ENCODE measurements around the gene HELZ.
"Not testable (repeated sequence)": the region's sequence is repeated elsewhere in the genome, so short reads cannot be mapped to it uniquely, and the experiment has no call there.

HELZ gene

GRCh38 chr17:67266496-67266895, 21.5 kb upstream of the HELZ start:
- DNase-seq: no peak

GRCh38 chr17:67265436-67266019, 20.5 kb upstream of the HELZ start:
- DNase-seq: no peak

- no peak for DNase-seq
Measured at GRCh38 chr17:67262435-67263117, 17.6 kb upstream of the HELZ start.

GRCh38 chr17:67260170-67260987, 15.4 kb upstream of the HELZ start:
- no peak for DNase-seq

GRCh38 chr17:67258821-67259468, 13.9 kb upstream of the HELZ start:
- no peak for DNase-seq

GRCh38 chr17:67256075-67256732, 11.2 kb upstream of the HELZ start:
- DNase-seq: no peak

- no peak for DNase-seq
Measured at GRCh38 chr17:67253384-67253783, 8.4 kb upstream of the HELZ start.

- DNase-seq: not testable (repeated sequence)
Measured at GRCh38 chr17:67251586-67251985, 6.6 kb upstream of the HELZ start.

- DNase-seq: no peak
Measured at GRCh38 chr17:67248291-67248690, 3.3 kb upstream of the HELZ start.

- no peak for DNase-seq
Measured at GRCh38 chr17:67247416-67247900, 2.5 kb upstream of the HELZ start.

- no peak for DNase-seq
Measured at GRCh38 chr17:67246653-67247415, 1.8 kb upstream of the HELZ start.

GRCh38 chr17:67246403-67246652, 1.3 kb upstream of the HELZ start:
- no peak for DNase-seq

- no peak for DNase-seq
Measured at GRCh38 chr17:67245694-67246402, 852 bp upstream of the HELZ start.

- DNase-seq: no peak
Measured at GRCh38 chr17:67244431-67245072, 444 bp downstream of the HELZ start.

GRCh38 chr17:67243284-67243683, 1.7 kb downstream of the HELZ start:
- no peak for DNase-seq

GRCh38 chr17:67241719-67242341, 3.2 kb downstream of the HELZ start:
- no peak for DNase-seq

- DNase-seq: no peak
Measured at GRCh38 chr17:67239597-67239996, 5.4 kb downstream of the HELZ start.

- DNase-seq: no peak
Measured at GRCh38 chr17:67238991-67239390, 6.0 kb downstream of the HELZ start.

GRCh38 chr17:67232441-67232840, 12.6 kb downstream of the HELZ start:
- no peak for DNase-seq

- no peak for DNase-seq
Measured at GRCh38 chr17:67229109-67229955, 15.7 kb downstream of the HELZ start.
